22Rv1 (cell line): Measurements from ENCODE around the gene LRRC61.
"Not testable (repeated sequence)": the region's sequence is repeated elsewhere in the genome, so short reads cannot be mapped to it uniquely, and the experiment has no call there.

Experiments used
- H3K27ac ChIP-seq: fragments of 450-650 bp; 2 replicates; pipeline ENCODE4 v1.5.1; 2017
- CTCF ChIP-seq: fragments of 450-650 bp; IDR thresholded peaks from 2 replicates; pipeline ENCODE4 v1.5.1; 2017; ENCODE audit warnings: mild to moderate bottlenecking
- ZFX ChIP-seq: fragments of 450-650 bp; IDR thresholded peaks from 2 replicates; pipeline ENCODE4 v1.6.1; 2017; ENCODE audit warnings: antibody characterized with exemption, borderline replicate concordance

Gene LRRC61

GRCh38 chr7:150322833-150323681, at the start of gene LRRC61, which contains the start of gene ACTR3C:
Gene LRRC61, plus strand, starts transcription at chr7:150323355. Its CDS starts 13,507 bp downstream, at chr7:150336862.
Gene ACTR3C, minus strand, starts transcription at chr7:150323545. Its CDS starts 28,249 bp downstream, at chr7:150295296.
- no peak for TF ChIP-seq ZFX
- TF ChIP-seq CTCF = peak; percentile 48

GRCh38 chr7:150276132-150276695, 46.9 kb upstream of the LRRC61 start:
- not testable (repeated sequence) for H3K27ac ChIP-seq
- peak; percentile 86 for TF ChIP-seq CTCF

More at GRCh38 chr7:150322833-150323681, at the start of gene LRRC61, which contains the start of gene ACTR3C:
- peak within 1 kb of the TSS; percentile 91 for H3K27ac ChIP-seq

GRCh38 chr7:150278383-150278782, 44.8 kb upstream of the LRRC61 start:
- not testable (repeated sequence) for H3K27ac ChIP-seq

- not testable (repeated sequence) for H3K27ac ChIP-seq
Observed at GRCh38 chr7:150281681-150282403, 41.3 kb upstream of the LRRC61 start.

- not testable (repeated sequence) for H3K27ac ChIP-seq
Observed at GRCh38 chr7:150283111-150283510, 40.0 kb upstream of the LRRC61 start.

GRCh38 chr7:150283608-150284007, 39.5 kb upstream of the LRRC61 start:
- not testable (repeated sequence) for H3K27ac ChIP-seq

- peak; percentile 86 for TF ChIP-seq CTCF
- not testable (repeated sequence) for H3K27ac ChIP-seq
Observed at GRCh38 chr7:150285849-150286754, 37.1 kb upstream of the LRRC61 start.

GRCh38 chr7:150287815-150288214, 35.3 kb upstream of the LRRC61 start:
- H3K27ac ChIP-seq = not testable (repeated sequence)

GRCh38 chr7:150288816-150289215, 34.3 kb upstream of the LRRC61 start:
- H3K27ac ChIP-seq = not testable (repeated sequence)

- not testable (repeated sequence) for H3K27ac ChIP-seq
Observed at GRCh38 chr7:150290317-150290716, 32.8 kb upstream of the LRRC61 start.

- not testable (repeated sequence) for H3K27ac ChIP-seq
Observed at GRCh38 chr7:150295027-150295426, 28.1 kb upstream of the LRRC61 start.

GRCh38 chr7:150295614-150296013, 27.5 kb upstream of the LRRC61 start:
- H3K27ac ChIP-seq = not testable (repeated sequence)

GRCh38 chr7:150296802-150297201, 26.4 kb upstream of the LRRC61 start:
- not testable (repeated sequence) for H3K27ac ChIP-seq

GRCh38 chr7:150297978-150298377, 25.2 kb upstream of the LRRC61 start:
- H3K27ac ChIP-seq = not testable (repeated sequence)

- H3K27ac ChIP-seq = not testable (repeated sequence)
Observed at GRCh38 chr7:150302908-150303310, 20.2 kb upstream of the LRRC61 start.
